Left ventricle myocardium inferior (tissue), 1 donor: ENCODE measurements around the gene ATF3. TPM values are rescaled to one million over a fixed set of nuclear protein-coding genes. Genes with fewer than 3 reads are reported as not detected.

Experiments
- DNase-seq: peaks from one replicate; pipeline ENCODE4 v3.0.0-alpha.2; 2020
- H3K27ac ChIP-seq: fragments of 200-600 bp; replicated peaks from 2 replicates; pipeline ENCODE4 v1.8.0; 2021
- H3K27me3 ChIP-seq: fragments of 200-600 bp; 2 replicates; pipeline ENCODE4 v1.8.0; 2021; ENCODE audit warnings: low read depth
- H3K36me3 ChIP-seq: fragments of 200-600 bp; 2 replicates; pipeline ENCODE4 v1.8.0; 2021
- H3K4me1 ChIP-seq: fragments of 200-600 bp; 2 replicates; pipeline ENCODE4 v1.8.0; 2021
- H3K4me3 ChIP-seq: fragments of 200-600 bp; 2 replicates; pipeline ENCODE4 v1.8.0; 2021; ENCODE audit warnings: mild to moderate bottlenecking, moderate library complexity
- H3K9me3 ChIP-seq: fragments of 200-600 bp; replicated peaks from 2 replicates; pipeline ENCODE4 v1.8.0; 2021
- CTCF ChIP-seq: fragments of 200-600 bp; IDR thresholded peaks from 2 replicates; pipeline ENCODE4 v1.8.0; 2021; ENCODE audit warnings: antibody characterized with exemption, mild to moderate bottlenecking, borderline replicate concordance
- intact Hi-C: fragments of 100-400 bp; cut with micrococcal nuclease; formaldehyde crosslinking; loops from one replicate; pipeline ENCODE4 v1.11.0; 2022
- total RNA-seq: library from RNA; stranded (reverse); fragmentation: NEBNext Ultra II Directional; extraction: Animal tissue kit (Norgen Biotek cat#: 25700); gene quantifications from one replicate; pipeline ENCODE4 v1.2.1, GENCODE V29; 2021
- donor health status: DM: no; HTN: yes; CAD: no; lungs with severe emphysema.

ATF3 gene
- total RNA-seq, 1 donor from 2014 or later: 20.0 TPM

GRCh38 chr1:212587016-212587887 lies 21.3 kb upstream of the ATF3 start:
- no peak for TF ChIP-seq CTCF
- Histone ChIP-seq H3K27me3 (peaks cover 57% of the 10 kb centered on the region), H3K4me1 (no peaks in the 10 kb centered on the region)

DNA sequence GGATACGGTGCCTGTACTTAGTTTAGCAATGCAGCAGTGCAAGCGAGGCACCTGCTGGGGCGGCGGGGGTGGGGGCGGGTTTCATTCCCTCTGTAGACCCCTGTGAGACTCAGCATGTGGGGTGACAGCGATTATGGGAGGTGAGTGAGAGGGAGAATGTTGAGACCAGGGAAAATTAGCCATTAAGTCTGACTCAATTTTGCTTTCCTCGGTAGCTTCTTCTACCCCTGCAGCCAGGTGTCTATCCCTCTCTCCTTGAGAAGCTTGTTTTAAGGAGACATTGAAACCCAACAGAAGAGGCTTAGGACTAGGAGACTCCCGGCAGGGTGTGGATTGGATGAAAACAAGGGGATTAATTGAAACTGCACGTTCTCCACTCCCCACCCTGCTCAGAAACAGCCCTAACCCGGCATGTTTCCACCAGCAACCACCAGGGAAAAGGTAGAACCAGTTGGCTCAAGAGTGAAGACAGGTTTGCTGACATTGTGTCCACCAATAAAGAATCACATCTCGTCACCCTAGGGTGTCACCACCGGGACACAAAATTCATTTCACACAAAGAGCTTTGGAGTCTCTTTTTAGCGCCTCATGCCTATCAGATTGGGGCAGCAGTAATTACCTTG lies 20.6 kb upstream of the ATF3 start:
- Histone ChIP-seq H3K27ac (no peak overlapping the region), H3K36me3 (no peaks in the 10 kb centered on the region), H3K4me1 (no peaks in the 10 kb centered on the region), H3K27me3 (peaks cover 57% of the 10 kb centered on the region), H3K9me3 (no peaks in the 10 kb centered on the region), H3K4me3 (no peak overlapping the region)
- intact Hi-C loops: no loop called here
- no peak for DNase-seq
- no peak for TF ChIP-seq CTCF

More at GRCh38 chr1:212587016-212587887, 21.3 kb upstream of the ATF3 start:
- no peaks in the 10 kb centered on the region for H3K36me3 ChIP-seq
- H3K4me3 ChIP-seq: no peak overlapping the region
- no peak for DNase-seq
- no peaks in the 10 kb centered on the region for H3K9me3 ChIP-seq
- intact Hi-C loops: no loop called here
- no peak overlapping the region for H3K27ac ChIP-seq

- DNase-seq: no peak
- H3K27me3 ChIP-seq: peaks cover 57% of the 10 kb centered on the region
- H3K27ac ChIP-seq: no peak overlapping the region
- no peaks in the 10 kb centered on the region for H3K9me3 ChIP-seq
- intact Hi-C loops: no loop called here
- TF ChIP-seq CTCF: no peak
- H3K36me3 ChIP-seq: no peaks in the 10 kb centered on the region
- no peaks in the 10 kb centered on the region for H3K4me1 ChIP-seq
- H3K4me3 ChIP-seq: no peak overlapping the region
These were observed 19.1 kb upstream of the ATF3 start for GRCh38 chr1:212589446-212589845.

GRCh38 chr1:212591922-212592321 lies 16.6 kb upstream of the ATF3 start:
- TF ChIP-seq CTCF: no peak
- no peak overlapping the region for H3K27ac ChIP-seq
- DNase-seq: no peak
- peaks cover 38% of the 10 kb centered on the region for H3K27me3 ChIP-seq
- intact Hi-C loops: no loop called here
- H3K4me1 ChIP-seq: no peaks in the 10 kb centered on the region
- H3K36me3 ChIP-seq: no peaks in the 10 kb centered on the region
- H3K9me3 ChIP-seq: no peaks in the 10 kb centered on the region
- no peak overlapping the region for H3K4me3 ChIP-seq

- intact Hi-C loops: no loop called here
These were observed 14.7 kb upstream of the ATF3 start for GRCh38 chr1:212593821-212594251.

More at GRCh38 chr1:212593821-212594251, 14.7 kb upstream of the ATF3 start:
- H3K4me1 ChIP-seq: no peaks in the 10 kb centered on the region
- H3K4me3 ChIP-seq: no peak overlapping the region
- TF ChIP-seq CTCF: no peak
- no peak overlapping the region for H3K27ac ChIP-seq
- no peaks in the 10 kb centered on the region for H3K9me3 ChIP-seq
- peaks cover 19% of the 10 kb centered on the region for H3K27me3 ChIP-seq
- no peak for DNase-seq
- H3K36me3 ChIP-seq: no peaks in the 10 kb centered on the region
